H1 (cell line): ENCODE results near the gene CACNG4. TPM values are rescaled to one million over a fixed set of nuclear protein-coding genes. Genes with fewer than 3 reads are reported as not detected.

Experiments
- CHD7 ChIP-seq: fragments of 300-600 bp; sonication (generic); IDR thresholded peaks from 2 replicates; pipeline ENCODE4 v1.7.1; 2012; ENCODE audit warnings: low read length, moderate library complexity, mild to moderate bottlenecking, inconsistent platforms; ENCODE audit not compliant: insufficient replicate concordance
- polyA plus RNA-seq, 7 experiments: library from polyadenylated mRNA; depleted of rRNA in 3 of 7; stranded (reverse) in 5 of 7; unstranded in 2 of 7; fragments of >200 nt in 5 of 7; fragments of 200-250 nt in 2 of 7; gene quantifications; 1 replicate in 5 of 7; 2 replicates in 1 of 7; 4 replicates in 1 of 7; pipeline versions ENCODE4 v1.2.1 to v1.2.3, GENCODE V29; 2011 to 2013; ENCODE audit warnings: missing spikeins in 2 of 7, mixed read lengths in 2 of 7
- total RNA-seq: library from RNA; stranded (reverse); fragmentation: NEBNext Ultra II Directional; extraction: Animal tissue kit (Norgen Biotek cat#: 25700); gene quantifications from 2 replicates; pipeline ENCODE4 v1.2.1, GENCODE V29; 2021

Gene CACNG4
- total and polyA plus RNA-seq, 2 of the 8 experiments (the other 6 are each of a cell fraction or from before 2014, with no cell fraction given): 3.6 to 5.6 TPM

- TF ChIP-seq CHD7: no peak
These were observed 14.2 kb upstream of the CACNG4 start (continued) for GRCh38 chr17:66950325-66950724.
